Astrocyte of the hippocampus (primary cell): ENCODE measurements around the gene MYH14.

Experiments
- DNase-seq: peaks from one replicate; pipeline ENCODE4 v3.0.0; 2011; ENCODE audit warnings: low read depth, low spot score

Gene MYH14

DNA sequence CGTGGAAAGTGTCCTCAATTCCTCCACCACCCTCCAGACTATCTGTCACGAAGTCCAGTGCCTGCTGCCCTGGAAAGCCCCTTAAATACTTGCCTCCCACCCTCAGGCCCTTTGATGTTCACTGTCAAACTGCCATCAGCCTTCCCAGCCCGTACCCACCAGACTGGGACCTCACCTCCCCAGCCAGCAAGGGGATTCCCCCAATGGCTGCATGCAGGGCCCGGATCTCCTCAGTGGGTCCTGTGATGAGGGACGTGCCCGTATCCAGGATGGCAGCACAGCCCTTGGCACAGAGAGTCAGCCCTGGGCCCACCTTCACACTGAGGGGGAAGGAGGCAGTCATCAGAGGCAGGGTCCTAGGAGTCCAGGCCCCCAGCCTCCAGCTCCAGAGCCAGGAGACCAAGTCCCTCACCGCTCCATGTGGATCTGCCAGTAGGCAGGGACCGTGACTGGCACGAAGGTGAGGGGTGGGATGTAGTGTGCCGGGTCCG lies 156.0 kb downstream of the MYH14 start:
- DNase-seq: no peak
